AG09309 (cell line): ENCODE results near the gene LMBR1L.

Experiments
- DNase-seq: peaks from one replicate; pipeline ENCODE4 v3.0.0-alpha.2; 2010; ENCODE audit warnings: low read depth
- H3K4me3 ChIP-seq: 2 replicates; pipeline ENCODE4 v1.5.1; 2011; ENCODE audit warnings: mild to moderate bottlenecking, low read depth, low read length, moderate library complexity; ENCODE audit not compliant: control insufficient read depth
- CTCF ChIP-seq: IDR thresholded peaks from 2 replicates; pipeline ENCODE4 v1.5.1; 2011; ENCODE audit warnings: mild to moderate bottlenecking, low read depth, low read length, inconsistent platforms; ENCODE audit not compliant: insufficient read depth, control insufficient read depth; ENCODE audit errors: missing control alignments

The LMBR1L gene

GRCh38 chr12:49110464-49111155, at the start of gene LMBR1L:
Gene LMBR1L (minus strand): TSS chr12:49110847. CDS start chr12:49110555, 292 bp downstream.
- DNase-seq: peak; percentile 94
- peak within 1 kb of the TSS; percentile 88 for H3K4me3 ChIP-seq

GRCh38 chr12:49160399-49160798, 49.8 kb upstream of the LMBR1L start:
- H3K4me3 ChIP-seq: no peak overlapping the region
- no peak for TF ChIP-seq CTCF
- DNase-seq: no peak

More at GRCh38 chr12:49110464-49111155, at the start of gene LMBR1L:
- TF ChIP-seq CTCF: peak; percentile 51

GRCh38 chr12:49154221-49154620, 43.6 kb upstream of the LMBR1L start:
- no peak overlapping the region for H3K4me3 ChIP-seq
- no peak for DNase-seq
- TF ChIP-seq CTCF: no peak

- no peak for DNase-seq
Measured at GRCh38 chr12:49147384-49147783, 36.7 kb upstream of the LMBR1L start.

GRCh38 chr12:49146406-49146805, 35.8 kb upstream of the LMBR1L start:
- no peak overlapping the region for H3K4me3 ChIP-seq
- no peak for TF ChIP-seq CTCF
- no peak for DNase-seq

More at GRCh38 chr12:49147384-49147783, 36.7 kb upstream of the LMBR1L start:
- TF ChIP-seq CTCF: no peak
- H3K4me3 ChIP-seq: no peak overlapping the region

GRCh38 chr12:49144384-49144783, 33.7 kb upstream of the LMBR1L start:
- no peak for DNase-seq
- no peak for TF ChIP-seq CTCF
- no peak overlapping the region for H3K4me3 ChIP-seq
